ENCODE measurements around the gene PLEKHO2.

GRCh38 chr15:64861331-64861730 lies 19.6 kb downstream of the PLEKHO2 start:
- TF ChIP-seq ZNF274 (IDR thresholded peaks at IDR 0.05; ENCODE audit: low read depth, low read length), result no peak
- no peak for TF ChIP-seq YY1 (IDR thresholded peaks at IDR 0.05; ENCODE audit: insufficient read depth, insufficient read length)
- no peak for TF ChIP-seq SUZ12 (IDR thresholded peaks at IDR 0.05; ENCODE audit: extremely low read depth, insufficient read depth, insufficient read length)

All from NT2/D1 (cell line).